ENCODE results near the gene NDRG3. TPM values are rescaled to one million over a fixed set of nuclear protein-coding genes. Genes with fewer than 3 reads are reported as not detected.

NDRG3 gene
- total RNA-seq, 1 experiment from 2014 or later: 23.6 TPM

GRCh38 chr20:36606158-36607066, 139.5 kb downstream of the NDRG3 start:
- no CpG with 5 or more reads among the region's 31 CpGs for WGBS (ENCODE audit: extremely low coverage, insufficient read length, low lambda C conversion rate)
- peak overlapping the region; percentile 64 for H3K14ac ChIP-seq (ENCODE audit: insufficient read depth, low read length)
- H4K20me1 ChIP-seq (ENCODE audit: control insufficient read depth, insufficient read depth, insufficient read length): no peaks in the 10 kb centered on the region
- H3K56ac ChIP-seq (ENCODE audit: insufficient read length, low read depth, low read length): no peak overlapping the region
- no peak overlapping the region for H2BK12ac ChIP-seq (ENCODE audit: insufficient read length, low read depth, low read length)
- no peaks in the 10 kb centered on the region for H3K27me3 ChIP-seq (ENCODE audit: insufficient read depth, low read length)
- no peak overlapping the region for H4K8ac ChIP-seq (replicated peaks; ENCODE audit: insufficient read length, low read depth, low read length)
- no peak overlapping the region for H2BK120ac ChIP-seq (ENCODE audit: low read depth, low read length, poor library complexity, severe bottlenecking)
- peak overlapping the region; percentile 99 for H3K4me3 Mint-ChIP-seq
- no peaks in the 10 kb centered on the region for H3K4me1 ChIP-seq (ENCODE audit: insufficient read depth, low read length)
- no peak overlapping the region for H3K27ac ChIP-seq (ENCODE audit: insufficient read length, low read depth, low read length)
- H2AK5ac ChIP-seq (ENCODE audit: insufficient read length, low read length): no peak overlapping the region
- H2BK20ac ChIP-seq (ENCODE audit: low read depth, low read length, poor library complexity, severe bottlenecking): no peak overlapping the region
- peak overlapping the region; percentile 91 for H3K4me2 ChIP-seq (ENCODE audit: insufficient read depth, insufficient read length, low read length)
- H3K79me1 ChIP-seq (ENCODE audit: insufficient read depth, low read depth, low read length, poor library complexity, severe bottlenecking): peaks cover 4% of the 10 kb centered on the region
- H3K4ac ChIP-seq (ENCODE audit: low read depth, low read length): no peak overlapping the region
- no peak overlapping the region for H4K91ac ChIP-seq (ENCODE audit: insufficient read length, low read depth, low read length)
- peaks cover 17 to 20% of the 10 kb centered on the region in 2 experiments for H3K4me1 Mint-ChIP-seq
- peaks cover 19 to 45% (median 39%) of the 10 kb centered on the region in 3 experiments; a peak in 6 of 7 replicates for H3K36me3 Mint-ChIP-seq (ENCODE audit: insufficient read depth in 1 of 3, low read depth in 3 of 3)
- H3K23me2 ChIP-seq (ENCODE audit: insufficient read length, low read depth, low read length, poor library complexity, severe bottlenecking): peaks cover 6% of the 10 kb centered on the region
- H3K27ac Mint-ChIP-seq: peak overlapping the region; percentile 95 to 98 (median 98)
- no peak overlapping the region for H2AFZ ChIP-seq (ENCODE audit: low read length)
- no peaks in the 10 kb centered on the region for H3K9me3 ChIP-seq (ENCODE audit: control insufficient read depth, low read depth, low read length)
- H3T11ph ChIP-seq (ENCODE audit: low read length): no peak overlapping the region
- H3K79me2 ChIP-seq (ENCODE audit: insufficient read depth, low read length): peaks cover 19% of the 10 kb centered on the region
- H3K27me3 Mint-ChIP-seq (ENCODE audit: low read depth): peaks cover 4% of the 10 kb centered on the region
- no peak for DNase-seq
- no peak overlapping the region for H2BK15ac ChIP-seq (ENCODE audit: low read depth, low read length)
- H3K9me3 Mint-ChIP-seq: no peaks in the 10 kb centered on the region
- H3K9ac ChIP-seq (ENCODE audit: extremely low read depth, insufficient read length, low read length): peak overlapping the region; percentile 63
- no peak overlapping the region for H4K5ac ChIP-seq (ENCODE audit: insufficient read length, low read depth, low read length)
- no peak for TF ChIP-seq CTCF (conservative IDR thresholded peaks at IDR 0.05)
- H2BK5ac ChIP-seq (ENCODE audit: insufficient read length, low read length): no peak overlapping the region
- H3K23ac ChIP-seq (ENCODE audit: insufficient read length, low read depth, low read length): no peak overlapping the region
- no peak overlapping the region for H3K18ac ChIP-seq (ENCODE audit: insufficient read length, low read depth, low read length)
